GM21529 (cell line): Measurements from ENCODE around the gene ADAMTS13.

ENCODE experiments used
- ATAC-seq: cut with Tn5 transposase; IDR thresholded peaks from one replicate; pipeline ENCODE4 v1.9.1; 2021; ENCODE audit not compliant: unreplicated experiment

The ADAMTS13 gene

GRCh38 chr9:133505901-133506652 lies 83.9 kb downstream of the ADAMTS13 start:
- ATAC-seq, result no peak

GRCh38 chr9:133506653-133507038 lies 84.5 kb downstream of the ADAMTS13 start:
- ATAC-seq, result no peak

- no peak for ATAC-seq
Observed at GRCh38 chr9:133507246-133507965, 85.2 kb downstream of the ADAMTS13 start.

- ATAC-seq, result no peak
Observed at GRCh38 chr9:133508046-133508445, 85.9 kb downstream of the ADAMTS13 start.
